Measurements from ENCODE around the gene BACE1. TPM values are rescaled to one million over a fixed set of nuclear protein-coding genes. Genes with fewer than 3 reads are reported as not detected.

BACE1 gene
- total RNA-seq, 1 experiment from 2014 or later: 8.5 TPM

- TF ChIP-seq SP1 (CRISPR knock-in tag; conservative IDR thresholded peaks at IDR 0.05) (peak; percentile 57), E2F4 (CRISPR knock-in tag; IDR thresholded peaks at IDR 0.05; ENCODE audit: borderline replicate concordance, low read depth) (0 out of 2 replicates have a peak, but pooled peaks have one; percentile 26), E2F5 (CRISPR knock-in tag; IDR thresholded peaks at IDR 0.05) (peak; percentile 84)
Measured at GRCh38 chr11:117316197-117316961, at the start of gene BACE1 (continued).

- TF ChIP-seq PREB (CRISPR knock-in tag; IDR thresholded peaks at IDR 0.05; ENCODE audit: borderline replicate concordance): no peak
- TF ChIP-seq ZBTB21 (CRISPR knock-in tag; IDR thresholded peaks at IDR 0.05; ENCODE audit: borderline replicate concordance): no peak
Measured at GRCh38 chr11:117361432-117361831, 45.4 kb upstream of the BACE1 start.

GRCh38 chr11:117356126-117356890, 40.3 kb upstream of the BACE1 start:
- DNase-seq (ENCODE audit: low spot score) (no peak), ATAC-seq (no peak)
- Mint-ChIP-seq H3K36me3 (peaks cover 9% of the 10 kb centered on the region), H3K9me3 (no peaks in the 10 kb centered on the region), H3K4me3 (no peak overlapping the region), H3K27ac (no peak overlapping the region), H3K27me3 (ENCODE audit: low read depth) (no peaks in the 10 kb centered on the region), H3K4me1 (no peaks in the 10 kb centered on the region)
- CTCF ChIA-PET: interaction anchor here (1.8 kb wide), 1 partner anchor 70 kb away, joined by 7 read pairs; no protein-coding TSS in a partner anchor
- POLR2A ChIA-PET: no interaction called here
- TF ChIP-seq E2F4 (CRISPR knock-in tag; IDR thresholded peaks at IDR 0.05; ENCODE audit: borderline replicate concordance, low read depth): no peak
- no peak for TF ChIP-seq JUN (CRISPR knock-in tag; IDR thresholded peaks at IDR 0.05)
- TF ChIP-seq ERG (CRISPR knock-in tag; IDR thresholded peaks at IDR 0.05): no peak
- TF ChIP-seq RELA (CRISPR knock-in tag; IDR thresholded peaks at IDR 0.05; ENCODE audit: borderline replicate concordance): no peak
- no peak for TF ChIP-seq ZBTB43 (CRISPR knock-in tag; IDR thresholded peaks at IDR 0.05)
- TF ChIP-seq AFF4 (CRISPR knock-in tag; IDR thresholded peaks at IDR 0.05; ENCODE audit: borderline replicate concordance): no peak
- TF ChIP-seq SP1 (CRISPR knock-in tag; conservative IDR thresholded peaks at IDR 0.05): no peak
- no peak for TF ChIP-seq ZNF425 (CRISPR knock-in tag; conservative IDR thresholded peaks at IDR 0.05)
- TF ChIP-seq FOXP1 (CRISPR knock-in tag; IDR thresholded peaks at IDR 0.05; ENCODE audit: borderline replicate concordance): no peak

More at GRCh38 chr11:117361432-117361831, 45.4 kb upstream of the BACE1 start:
- POLR2A ChIA-PET: no interaction called here
- no peaks in the 10 kb centered on the region for H3K27me3 Mint-ChIP-seq (ENCODE audit: low read depth)
- DNase-seq (ENCODE audit: low spot score) (no peak), ATAC-seq (no peak)
- CTCF ChIA-PET: no interaction called here
- H3K27ac Mint-ChIP-seq: no peak overlapping the region
- peaks cover 15% of the 10 kb centered on the region; the same call in 1 of the 2 replicates for H3K36me3 Mint-ChIP-seq
- H3K9me3 Mint-ChIP-seq: no peaks in the 10 kb centered on the region
- H3K4me1 Mint-ChIP-seq: no peaks in the 10 kb centered on the region
- no peak overlapping the region for H3K4me3 Mint-ChIP-seq

Measured in WTC11 (cell line).